Measurements from ENCODE around the gene CCDC92B.

Gene CCDC92B

GRCh38 chr17:2718150-2718938 lies 31.1 kb downstream of the CCDC92B start:
- no peak for DNase-seq

- no peak for DNase-seq
Observed at GRCh38 chr17:2716649-2717048, 32.8 kb downstream of the CCDC92B start.

GRCh38 chr17:2713881-2714280 lies 35.6 kb downstream of the CCDC92B start:
- DNase-seq, result no peak

GRCh38 chr17:2712300-2713043 lies 37.0 kb downstream of the CCDC92B start:
- no peak for DNase-seq

- DNase-seq, result peak; percentile 91 to 95 (median 94)
Observed at GRCh38 chr17:2711608-2712299, 37.7 kb downstream of the CCDC92B start, which contains the start of gene CLUH. TSS of gene CLUH (minus strand) at chr17:2711764. CDS start at chr17:2711661, 103 bp downstream.

GRCh38 chr17:2710803-2711607 lies 38.4 kb downstream of the CCDC92B start:
- DNase-seq, result peak in 1 of 4 experiments; percentile 51

- no peak for DNase-seq
Observed at GRCh38 chr17:2710071-2710802, 39.2 kb downstream of the CCDC92B start.

GRCh38 chr17:2709183-2709661 lies 40.2 kb downstream of the CCDC92B start:
- no peak for DNase-seq

- no peak for DNase-seq
Observed at GRCh38 chr17:2708585-2709182, 40.8 kb downstream of the CCDC92B start.

GRCh38 chr17:2707721-2708584 lies 41.5 kb downstream of the CCDC92B start:
- DNase-seq, result no peak

- no peak for DNase-seq
Observed at GRCh38 chr17:2706911-2707510, 42.4 kb downstream of the CCDC92B start.

GRCh38 chr17:2705888-2706795 lies 43.3 kb downstream of the CCDC92B start:
- DNase-seq, result no peak

GRCh38 chr17:2705263-2705662 lies 44.2 kb downstream of the CCDC92B start:
- DNase-seq, result no peak

GRCh38 chr17:2704890-2705248 lies 44.6 kb downstream of the CCDC92B start:
- DNase-seq, result no peak

GRCh38 chr17:2704031-2704889 lies 45.2 kb downstream of the CCDC92B start:
- no peak for DNase-seq

- no peak for DNase-seq
Observed at GRCh38 chr17:2703606-2704005, 45.8 kb downstream of the CCDC92B start.

- no peak for DNase-seq
Observed at GRCh38 chr17:2703181-2703580, 46.3 kb downstream of the CCDC92B start.
